Fibroblast of lung (primary cell): ENCODE data around the gene MUC4. TPM values are rescaled to one million over a fixed set of nuclear protein-coding genes. Genes with fewer than 3 reads are reported as not detected.

Source experiments
- DNase-seq, 2 donors: peaks; one replicate each; pipeline versions ENCODE4 v3.0.0 to v3.0.0-alpha.2; 2010; ENCODE audit warnings: low read depth in 2 of 2
- H2AFZ ChIP-seq: 2 replicates; pipeline ENCODE4 v1.5.1; 2012; ENCODE audit warnings: low read length, control low read depth, inconsistent platforms
- H3K27ac ChIP-seq: 2 replicates; pipeline ENCODE4 v1.5.1; 2011; ENCODE audit warnings: low read length, control low read depth; ENCODE audit not compliant: insufficient read depth
- H3K27me3 ChIP-seq: 2 replicates; pipeline ENCODE4 v1.5.1; 2011; ENCODE audit warnings: mild to moderate bottlenecking, low read length; ENCODE audit not compliant: control insufficient read depth, insufficient read depth
- H3K36me3 ChIP-seq: 2 replicates; pipeline ENCODE4 v1.5.1; 2011; ENCODE audit warnings: low read length; ENCODE audit not compliant: control insufficient read depth, insufficient read depth
- H3K4me1 ChIP-seq: 2 replicates; pipeline ENCODE4 v1.5.1; 2011; ENCODE audit warnings: low read length; ENCODE audit not compliant: control insufficient read depth, insufficient read depth; ENCODE audit errors: extremely low read depth
- H3K4me2 ChIP-seq: 2 replicates; pipeline ENCODE4 v1.5.1; 2011; ENCODE audit warnings: low read length, control low read depth; ENCODE audit not compliant: insufficient read depth; ENCODE audit errors: extremely low read depth
- H3K4me3 ChIP-seq, 4 experiments: fragments of 200-600 bp in 1 of 4; sonication (generic) in 1 of 4; replicated peaks in 1 of 4; 2 replicates each; pipeline ENCODE4 v1.5.1; 2011 to 2016; ENCODE audit warnings: low read length in 4 of 4, low read depth in 3 of 4, mild to moderate bottlenecking in 3 of 4, control low read depth in 2 of 4, inconsistent platforms in 1 of 4, mixed read lengths in 1 of 4; ENCODE audit not compliant: insufficient read depth in 1 of 4; ENCODE audit errors: control extremely low read depth in 1 of 4
- H3K79me2 ChIP-seq: 2 replicates; pipeline ENCODE4 v1.5.1; 2012; ENCODE audit warnings: mild to moderate bottlenecking, low read length, inconsistent platforms; ENCODE audit not compliant: control insufficient read depth, insufficient read depth
- H3K9ac ChIP-seq: 2 replicates; pipeline ENCODE4 v1.5.1; 2011; ENCODE audit warnings: mild to moderate bottlenecking, low read length, control low read depth; ENCODE audit not compliant: insufficient read depth
- H3K9me3 ChIP-seq: 2 replicates; pipeline ENCODE4 v1.5.1; 2012; ENCODE audit warnings: low read depth, low read length; ENCODE audit not compliant: control insufficient read depth, insufficient read depth
- H4K20me1 ChIP-seq: 2 replicates; pipeline ENCODE4 v1.5.1; 2011; ENCODE audit warnings: low read length; ENCODE audit not compliant: control insufficient read depth, insufficient read depth; ENCODE audit errors: extremely low read depth
- CTCF ChIP-seq, 2 donors: IDR thresholded peaks in 1 of 2; conservative IDR thresholded peaks in 1 of 2; 1 replicate in 1 of 2; 2 replicates in 1 of 2; pipeline ENCODE4 v1.5.1; 2011 to 2012; ENCODE audit warnings: low read length in 2 of 2, control low read depth in 1 of 2, inconsistent platforms in 1 of 2, low read depth in 1 of 2, mild to moderate bottlenecking in 1 of 2
- EZH2 ChIP-seq: IDR thresholded peaks from 2 replicates; pipeline ENCODE4 v1.5.1; 2012; ENCODE audit warnings: low read length, control low read depth, mild to moderate bottlenecking; ENCODE audit errors: missing control alignments
- polyA plus RNA-seq, 2 donors: library from polyadenylated mRNA; depleted of rRNA in 1 of 2; stranded (reverse) in 1 of 2; unstranded in 1 of 2; fragments of >200 nt; gene quantifications; 2 replicates each; pipeline ENCODE4 v1.2.1, GENCODE V29; 2011 to 2012; ENCODE audit warnings: missing spikeins in 1 of 2
- total RNA-seq: library from RNA; depleted of rRNA; stranded (reverse); fragments of >200 nt; gene quantifications from 2 replicates; pipeline ENCODE4 v1.2.1, GENCODE V29; 2014

The MUC4 gene
- total and polyA plus RNA-seq, 2 donors (not counting 1 experiment from before 2014, with no cell fraction given), result not detected

GRCh38 chr3:195705081-195705991, 106.4 kb downstream of the MUC4 start:
- Histone ChIP-seq H3K79me2 (no peaks in the 10 kb centered on the region), H3K27ac (no peak overlapping the region), H2AFZ (no peak overlapping the region), H3K9me3 (no peaks in the 10 kb centered on the region), H3K4me2 (no peak overlapping the region), H4K20me1 (peaks cover 1% of the 10 kb centered on the region), H3K4me1 (no peaks in the 10 kb centered on the region), H3K36me3 (no peaks in the 10 kb centered on the region), H3K9ac (no peak overlapping the region), H3K27me3 (no peaks in the 10 kb centered on the region), H3K4me3 (no peak overlapping the region)
- DNase-seq, result no peak
- TF ChIP-seq CTCF (conservative IDR thresholded peaks at IDR 0.05 in 1 of 2, IDR thresholded peaks at IDR 0.05 in 1 of 2; ENCODE audit: low read depth in 1 of 2, low read length in 2 of 2) (no peak), EZH2 (no peak)

- no peaks in the 10 kb centered on the region for H3K27me3 ChIP-seq
- no peak overlapping the region for H3K27ac ChIP-seq
- H3K9ac ChIP-seq, result no peak overlapping the region
- no peaks in the 10 kb centered on the region for H3K9me3 ChIP-seq
- H3K4me1 ChIP-seq, result no peaks in the 10 kb centered on the region
- no peak overlapping the region for H2AFZ ChIP-seq
- no peak overlapping the region for H3K4me2 ChIP-seq
- no peak for DNase-seq
- peaks cover 1% of the 10 kb centered on the region for H4K20me1 ChIP-seq
- H3K36me3 ChIP-seq, result no peaks in the 10 kb centered on the region
- TF ChIP-seq CTCF (conservative IDR thresholded peaks at IDR 0.05 in 1 of 2, IDR thresholded peaks at IDR 0.05 in 1 of 2; ENCODE audit: low read depth in 1 of 2, low read length in 2 of 2) (no peak), EZH2 (no peak)
- H3K79me2 ChIP-seq, result no peaks in the 10 kb centered on the region
- H3K4me3 ChIP-seq, result no peak overlapping the region
These were observed 107.2 kb downstream of the MUC4 start for GRCh38 chr3:195704433-195704999.

GRCh38 chr3:195703776-195704175, 108.0 kb downstream of the MUC4 start:
- no peak overlapping the region for H3K27ac ChIP-seq

More at GRCh38 chr3:195703776-195704175, 108.0 kb downstream of the MUC4 start:
- DNase-seq, result no peak
- Histone ChIP-seq H3K36me3 (no peaks in the 10 kb centered on the region), H3K4me2 (no peak overlapping the region), H3K4me3 (no peak overlapping the region), H3K9me3 (no peaks in the 10 kb centered on the region), H2AFZ (no peak overlapping the region), H4K20me1 (peaks cover 1% of the 10 kb centered on the region), H3K79me2 (no peaks in the 10 kb centered on the region), H3K27me3 (no peaks in the 10 kb centered on the region), H3K4me1 (peaks cover 1% of the 10 kb centered on the region), H3K9ac (no peak overlapping the region)
- TF ChIP-seq CTCF (conservative IDR thresholded peaks at IDR 0.05 in 1 of 2, IDR thresholded peaks at IDR 0.05 in 1 of 2; ENCODE audit: low read depth in 1 of 2, low read length in 2 of 2) (no peak), EZH2 (no peak)
